Right kidney (tissue), 1 donor: ENCODE data around the gene HBQ1.
"Not testable (repeated sequence)": the region's sequence is repeated elsewhere in the genome, so short reads cannot be mapped to it uniquely, and the experiment has no call there.

Experiments used
- DNase-seq: peaks from one replicate; pipeline ENCODE4 v3.0.0-alpha.2; 2016

The HBQ1 gene

GRCh38 chr16:211631-212180 lies 31.4 kb downstream of the HBQ1 start:
- not testable (repeated sequence) for DNase-seq

DNA sequence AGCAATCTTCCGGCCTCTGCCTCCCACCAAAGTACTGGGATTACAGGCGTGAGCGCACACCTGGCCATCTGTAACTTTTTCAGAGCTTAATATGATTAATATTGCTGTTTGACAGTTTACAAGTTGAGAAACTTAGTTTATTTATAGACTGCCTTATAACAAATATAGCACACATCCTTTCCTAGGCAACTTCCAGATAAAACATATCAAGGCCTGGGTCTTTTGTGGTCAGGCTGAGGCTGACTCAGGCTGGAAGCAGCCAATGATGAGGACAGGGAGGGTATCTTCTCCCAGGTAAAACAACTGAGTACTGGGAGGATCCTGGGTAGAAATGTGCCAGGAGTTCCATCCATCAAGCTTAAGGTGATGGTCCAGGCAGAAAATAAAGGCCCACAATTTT lies 32.7 kb downstream of the HBQ1 start:
- DNase-seq, result no peak

- DNase-seq, result no peak
These were observed 39.8 kb downstream of the HBQ1 start for GRCh38 chr16:220021-220420.

- DNase-seq, result no peak
These were observed 48.0 kb downstream of the HBQ1 start for GRCh38 chr16:228151-228851.

DNA sequence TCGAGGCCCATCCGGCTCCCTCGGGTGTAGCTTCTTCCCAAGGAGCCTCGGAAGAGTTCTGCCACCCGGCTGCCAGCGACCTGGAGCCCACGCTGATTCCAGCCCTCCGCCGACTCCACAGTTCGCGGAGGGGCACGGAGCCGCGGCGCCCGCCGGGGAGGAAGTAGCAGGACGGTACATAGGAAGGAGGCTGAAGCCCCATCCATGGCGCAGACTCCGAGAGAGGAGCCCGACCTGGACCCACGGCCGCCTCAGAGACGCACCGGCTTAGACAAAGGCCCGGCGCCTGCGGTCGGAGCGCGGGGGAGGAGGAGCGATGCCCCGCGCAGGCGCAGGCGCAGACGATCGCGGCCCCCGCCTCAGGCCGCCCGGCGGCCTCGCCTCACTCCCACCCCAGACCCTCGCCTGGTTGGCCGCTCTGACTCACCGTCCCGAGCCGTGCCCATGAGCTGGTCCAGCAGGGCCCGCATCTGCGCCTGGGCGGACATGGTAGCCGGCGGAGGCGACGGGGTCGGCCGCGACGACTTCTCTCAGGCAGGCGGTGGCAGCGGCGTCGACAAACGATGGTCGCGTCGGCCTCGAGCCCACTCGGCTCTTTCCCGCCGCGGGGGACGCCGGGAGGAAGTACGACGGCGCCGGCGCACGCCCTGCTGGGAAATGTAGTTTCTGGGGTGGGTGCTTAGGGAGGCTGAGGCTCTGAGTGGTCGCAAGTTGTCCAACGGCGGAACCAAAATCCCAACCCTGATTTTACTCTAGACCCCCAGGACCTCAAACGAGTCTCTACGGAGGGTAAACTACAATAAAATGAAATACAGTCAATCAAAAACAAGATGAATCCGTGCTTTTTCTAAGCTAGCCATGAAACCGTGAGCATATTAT lies 48.8 kb downstream of the HBQ1 start, which contains the start of gene LUC7L:
TSS of gene LUC7L (minus strand) at position 598 of the 879 bp plus-strand sequence. CDS start at position 488, 110 bp downstream.
- DNase-seq, result peak; percentile 100

DNA sequence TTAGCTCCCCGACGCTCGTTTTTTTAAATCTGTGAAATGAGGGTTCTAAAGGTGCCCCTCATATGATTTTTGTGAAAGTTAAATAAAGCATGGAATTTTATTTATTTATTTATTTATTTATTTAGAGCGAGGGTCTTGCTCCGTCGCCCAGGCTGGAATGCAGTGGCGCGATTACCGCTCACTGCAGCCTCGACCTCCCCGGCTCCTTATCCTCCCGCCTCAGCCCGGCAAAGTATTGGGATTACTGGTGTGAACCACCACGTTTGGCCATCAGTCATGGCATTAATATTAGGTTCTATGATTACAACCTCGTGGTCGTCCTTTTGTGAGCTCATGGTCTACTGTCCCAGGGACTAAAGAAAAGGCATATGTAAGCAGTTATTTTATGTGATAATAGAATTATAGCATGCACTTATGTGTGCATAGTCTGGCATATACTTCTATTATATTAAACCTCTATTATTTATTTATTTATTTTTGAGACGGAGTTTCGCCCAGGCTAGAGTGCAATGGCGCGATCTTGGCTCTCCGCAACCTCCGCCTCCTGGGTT lies 49.5 kb downstream of the HBQ1 start:
- DNase-seq, result no peak

DNA sequence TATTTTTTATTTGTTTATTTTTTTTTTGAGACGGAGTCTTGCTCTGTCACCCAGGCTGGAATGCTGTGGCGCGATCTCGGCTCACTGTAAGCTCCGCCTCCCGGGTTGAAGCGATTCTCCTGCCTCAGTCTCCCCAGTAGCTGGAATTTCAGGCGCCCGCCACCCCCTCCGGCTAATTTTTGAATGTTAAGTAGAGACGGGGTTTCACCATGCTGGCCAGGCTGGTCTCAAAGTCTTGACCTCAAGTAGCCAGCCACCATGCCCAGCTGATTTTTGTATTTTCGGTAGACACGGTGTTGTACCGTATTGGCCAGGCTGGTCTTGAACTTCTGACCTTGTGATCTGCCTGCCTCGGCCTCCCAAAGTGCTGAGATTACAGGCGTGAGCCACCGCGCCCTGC lies 50.1 kb downstream of the HBQ1 start:
- not testable (repeated sequence) for DNase-seq
